GM21367 (cell line): ENCODE data around the gene USP2.

Experiments used
- ATAC-seq: cut with Tn5 transposase; IDR thresholded peaks from one replicate; pipeline ENCODE4 v1.9.1; 2021; ENCODE audit not compliant: unreplicated experiment

Gene USP2

DNA sequence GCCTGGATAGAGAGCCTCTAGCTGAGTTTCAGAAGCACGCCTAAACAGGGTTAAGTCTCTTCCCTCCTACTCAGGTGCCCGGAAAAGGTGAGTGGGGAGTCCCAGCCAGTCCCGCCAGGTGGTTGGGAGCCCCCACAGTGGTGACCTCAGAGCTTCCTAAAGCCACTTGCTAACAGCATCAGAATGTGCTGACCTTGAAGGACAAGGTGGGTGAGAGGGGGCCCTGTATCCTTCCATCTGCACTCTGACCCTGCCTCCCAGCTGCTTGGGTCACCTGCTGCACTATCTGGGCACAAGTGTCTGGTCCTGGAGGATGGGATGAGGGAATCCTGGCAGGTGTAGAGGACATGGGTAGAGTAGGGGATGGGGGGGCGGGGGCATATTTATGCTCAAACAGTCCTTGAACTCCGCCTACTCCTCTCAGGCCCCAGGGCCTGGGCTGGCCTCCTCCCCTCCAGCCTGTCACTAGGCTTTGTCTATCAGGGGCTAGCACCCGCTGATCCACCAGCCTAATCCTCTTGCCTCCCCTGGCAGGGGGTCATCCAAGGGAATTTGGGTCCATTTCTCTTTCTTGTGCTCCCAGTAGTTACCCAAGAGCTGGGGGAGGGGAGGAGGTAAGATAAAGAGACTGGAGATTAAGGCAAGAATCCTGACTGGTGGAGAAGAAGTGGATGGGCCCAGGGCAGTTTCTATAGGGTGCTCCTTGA lies 3.4 kb downstream of the USP2 start:
- no peak for ATAC-seq

GRCh38 chr11:119377112-119377901 lies 4.2 kb downstream of the USP2 start:
- ATAC-seq: no peak

DNA sequence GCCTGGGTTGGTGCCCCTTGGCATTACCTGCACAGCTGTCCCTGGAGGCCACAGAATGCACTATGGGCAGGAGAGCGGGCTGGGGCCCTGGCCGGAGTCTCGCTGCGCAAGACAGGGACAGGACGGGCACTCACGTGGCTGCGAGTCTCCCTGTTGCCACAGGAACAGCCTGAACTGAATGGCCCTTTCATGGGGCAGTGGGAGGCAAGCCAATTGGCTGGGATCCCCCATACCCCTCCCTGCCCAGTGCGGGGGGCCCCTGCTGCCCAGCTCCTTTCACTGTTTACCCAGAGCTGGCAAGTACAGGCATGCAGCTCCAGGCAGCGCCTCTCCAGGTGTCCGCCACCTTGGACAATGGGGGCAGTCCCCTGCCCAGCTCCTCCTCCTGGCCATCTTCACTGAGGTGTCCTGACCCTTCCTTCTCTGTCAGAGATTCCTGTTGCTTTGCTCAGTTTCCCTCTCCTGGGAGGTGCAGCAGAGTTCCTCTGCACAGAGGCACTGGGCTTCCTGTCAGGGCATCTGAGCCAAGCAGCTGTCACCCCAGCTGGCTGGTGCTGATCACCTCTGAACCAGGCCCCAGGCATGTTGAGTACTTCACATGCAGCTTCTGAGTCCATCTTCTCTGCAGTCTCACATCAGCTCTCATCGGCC lies 5.2 kb downstream of the USP2 start:
- no peak for ATAC-seq

DNA sequence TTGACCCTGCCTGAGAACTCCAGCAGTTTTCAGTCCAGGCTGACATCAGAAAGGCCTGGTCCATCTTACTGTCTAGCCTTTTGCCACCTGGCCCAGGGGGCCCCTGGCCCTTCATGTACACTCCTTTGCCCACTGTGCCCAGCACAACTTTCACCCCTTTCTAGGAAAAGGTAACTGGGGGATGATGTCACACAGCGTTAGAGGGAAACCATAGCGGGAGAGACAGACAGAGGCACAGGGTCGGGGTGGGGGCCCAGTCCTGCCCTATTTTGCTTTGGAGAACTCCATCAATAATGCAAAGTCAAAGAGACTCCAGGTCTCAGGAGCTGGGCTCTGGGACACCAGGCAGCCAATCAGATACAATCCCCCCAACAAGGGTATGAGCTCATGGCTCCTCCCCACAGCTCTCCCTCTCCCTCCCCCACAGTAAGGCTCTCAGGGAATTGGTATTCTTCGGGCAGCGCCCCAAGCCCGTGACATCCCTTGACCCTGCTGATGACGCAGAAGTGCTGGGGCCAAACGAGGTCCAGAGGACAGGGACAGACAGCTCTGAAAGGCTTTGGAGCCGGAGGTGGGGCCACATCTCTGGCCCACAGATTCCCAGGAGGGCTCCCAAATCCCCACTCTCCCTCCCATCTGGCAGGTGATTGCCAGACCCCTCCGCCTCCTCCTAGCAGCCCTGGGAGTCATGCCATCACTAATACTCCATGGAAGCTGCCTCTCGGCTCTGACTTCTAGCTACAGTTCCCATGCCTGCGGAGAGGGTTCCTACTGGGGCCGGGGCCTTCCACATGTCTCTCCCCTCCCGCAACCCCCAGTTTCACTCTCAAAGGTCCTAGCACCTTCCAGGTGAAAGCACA lies 5.9 kb downstream of the USP2 start:
- ATAC-seq: no peak

DNA sequence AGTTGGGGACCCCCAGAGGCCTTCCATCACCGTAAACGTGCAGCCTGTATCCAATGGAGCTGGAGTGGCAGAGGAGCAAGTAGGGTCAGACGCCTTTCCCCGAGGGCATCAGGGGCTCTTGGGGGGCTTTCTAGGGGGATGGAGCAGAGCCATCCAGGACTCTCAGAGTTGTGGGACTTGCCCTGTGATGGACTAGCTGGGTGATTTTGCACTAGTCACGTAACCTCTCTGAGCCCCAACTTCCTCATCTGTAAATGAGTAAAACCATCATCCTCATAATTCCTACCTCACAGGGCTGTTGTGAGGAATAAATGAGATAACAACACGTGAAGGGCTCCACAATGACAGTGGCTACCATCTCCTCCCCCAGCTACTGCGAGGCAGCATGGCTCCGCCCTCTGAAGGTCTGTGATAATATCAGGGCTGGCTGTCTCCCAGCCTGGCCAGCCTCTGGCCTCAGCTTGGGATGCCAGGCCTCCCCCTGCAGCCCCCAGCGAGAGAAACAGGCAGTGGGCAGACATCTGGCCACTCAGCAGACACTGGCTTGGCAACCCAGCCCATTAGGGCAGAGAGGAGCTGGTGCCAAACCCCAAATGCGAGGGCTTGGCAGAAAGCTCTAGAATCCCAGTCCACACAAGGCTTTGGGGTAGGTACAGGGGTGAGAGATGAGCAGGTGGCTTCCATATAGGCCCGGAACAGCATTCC lies 6.7 kb downstream of the USP2 start:
- no peak for ATAC-seq

GRCh38 chr11:119373921-119374631 lies 7.4 kb downstream of the USP2 start:
- ATAC-seq: no peak

GRCh38 chr11:119373059-119373920 lies 8.2 kb downstream of the USP2 start:
- ATAC-seq: no peak

DNA sequence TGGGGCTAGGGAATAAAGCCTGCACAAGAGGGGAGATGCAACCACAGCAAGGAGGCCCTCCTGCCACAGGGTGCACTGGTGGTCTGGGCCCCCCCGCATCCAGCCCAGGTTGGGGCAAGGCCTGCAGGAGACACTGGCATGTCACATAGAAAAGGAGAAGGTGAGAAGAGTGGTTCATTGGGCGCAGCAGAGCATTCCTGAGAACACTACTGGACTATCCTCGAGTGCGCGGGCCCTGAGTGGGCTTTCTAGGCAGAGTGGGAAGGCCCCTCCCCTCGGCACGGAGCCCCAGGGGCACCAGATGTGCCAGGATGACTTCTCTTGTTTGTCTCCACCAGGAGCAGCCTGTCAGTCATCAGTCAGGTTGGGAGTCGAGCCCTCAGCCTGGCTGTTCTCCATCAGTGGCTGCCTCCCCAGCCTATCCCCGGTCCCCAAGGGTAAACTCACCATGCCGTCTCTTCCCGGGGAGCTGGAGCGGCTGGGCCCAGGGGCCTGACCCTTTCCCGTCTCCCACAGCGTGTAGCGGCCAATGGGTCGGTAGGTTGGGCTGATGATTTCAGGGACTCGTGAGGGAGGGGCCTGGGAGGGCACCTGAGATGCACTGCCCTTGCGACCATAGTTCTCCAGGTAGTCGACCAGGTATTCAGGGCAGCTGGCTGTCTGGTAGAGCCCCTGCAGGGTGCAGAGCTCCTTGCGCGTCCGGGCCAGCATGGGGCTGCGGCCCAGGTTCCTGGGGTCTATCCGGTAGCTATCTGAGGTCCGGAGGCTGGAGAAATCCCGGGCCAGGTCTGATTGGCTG lies 9.0 kb downstream of the USP2 start:
- no peak for ATAC-seq

DNA sequence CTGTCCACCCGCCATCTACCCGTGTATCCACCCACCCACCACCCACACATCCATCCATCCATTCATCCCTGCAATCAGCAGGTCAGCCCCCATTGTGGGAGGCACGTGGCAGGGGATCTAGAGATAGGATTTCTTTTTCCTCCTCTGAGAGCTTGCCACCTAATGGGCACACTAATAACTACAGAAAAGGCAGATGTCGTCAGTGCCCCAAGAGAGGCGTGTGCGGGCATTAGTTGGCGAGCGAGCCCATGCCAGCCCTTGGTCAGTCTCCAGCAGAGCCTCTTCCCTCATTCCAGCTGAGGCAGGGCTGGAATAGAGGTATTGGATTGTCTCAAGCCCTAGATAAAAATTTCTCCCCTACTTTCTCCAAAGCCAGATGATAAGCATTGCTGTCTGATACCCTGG lies 9.7 kb downstream of the USP2 start:
- ATAC-seq: no peak

DNA sequence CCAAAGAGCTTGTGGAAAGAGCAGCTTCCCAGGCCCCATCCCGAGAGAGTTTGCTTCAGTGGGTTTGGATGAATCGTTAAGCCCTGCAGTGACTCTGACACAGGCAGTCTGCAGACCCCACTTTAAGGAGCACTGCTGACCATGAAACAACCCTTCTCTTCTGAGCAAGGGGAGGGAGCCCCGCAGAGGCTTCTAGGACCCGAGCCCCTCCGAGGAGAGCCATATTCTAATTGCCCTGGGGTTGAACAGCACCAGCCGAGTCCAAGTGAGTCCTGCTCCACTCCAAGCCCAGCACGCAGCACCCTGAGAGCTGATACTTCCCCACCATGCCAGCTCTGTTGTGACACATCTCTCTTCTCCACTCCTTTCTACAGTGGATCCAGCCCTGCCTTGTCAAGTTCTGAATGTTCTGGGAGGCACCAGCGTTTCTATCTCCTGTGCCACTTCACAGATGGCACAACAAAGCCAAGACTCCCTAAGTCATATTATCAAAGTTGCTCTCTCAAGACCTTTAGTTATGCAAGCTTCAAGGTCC lies 10.4 kb downstream of the USP2 start:
- ATAC-seq: no peak

GRCh38 chr11:119370486-119371046 lies 10.9 kb downstream of the USP2 start:
- ATAC-seq: no peak

DNA sequence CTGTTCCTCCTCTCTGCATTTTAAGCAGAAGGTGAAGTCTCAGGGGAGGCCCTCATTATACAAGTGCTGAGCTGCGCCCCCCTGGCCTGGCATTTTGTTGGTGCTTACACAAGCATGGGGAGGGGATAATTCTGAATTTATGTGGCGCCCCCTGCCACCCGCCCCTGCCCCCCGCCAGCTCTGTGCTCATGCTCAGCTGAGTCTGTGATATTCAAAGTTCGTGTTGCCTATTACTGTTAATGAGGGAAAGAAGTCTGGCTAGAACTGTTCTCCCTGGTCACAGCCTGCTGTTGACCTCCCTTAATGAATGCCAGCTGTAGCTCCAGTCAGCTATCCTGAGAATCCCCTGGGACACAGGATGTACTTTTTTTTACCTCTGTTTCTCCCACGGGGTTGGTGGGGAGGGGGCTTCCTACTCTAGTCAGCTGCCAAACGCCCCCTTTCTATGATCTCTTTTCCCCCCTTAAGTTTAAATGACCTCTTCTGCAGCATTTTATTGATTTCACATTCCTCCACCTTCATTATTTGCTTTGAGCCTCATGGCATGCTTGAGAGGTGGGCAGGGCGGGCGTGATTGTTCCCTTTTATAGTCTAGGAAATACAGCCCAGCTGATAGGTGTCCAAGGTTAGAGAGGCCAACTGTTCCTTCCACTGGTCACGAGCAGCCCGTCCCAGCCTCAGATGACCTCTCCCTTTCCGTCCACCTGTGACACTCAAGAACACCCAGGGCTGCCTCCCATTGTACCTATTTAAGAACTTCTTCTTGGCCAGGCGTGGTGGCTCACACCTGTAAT lies 12.2 kb downstream of the USP2 start:
- ATAC-seq: no peak

GRCh38 chr11:119368121-119369034 lies 13.1 kb downstream of the USP2 start:
- ATAC-seq: no peak

GRCh38 chr11:119367661-119368120 lies 13.8 kb downstream of the USP2 start:
- ATAC-seq: no peak
